Daoy (cell line): ENCODE measurements around the gene GABARAPL2. TPM values are rescaled to one million over a fixed set of nuclear protein-coding genes. Genes with fewer than 3 reads are reported as not detected.
"Not testable (repeated sequence)": the region's sequence is repeated elsewhere in the genome, so short reads cannot be mapped to it uniquely, and the experiment has no call there.

Experiments
- DNase-seq: peaks from one replicate; pipeline ENCODE4 v3.0.0-alpha.2; 2015; ENCODE audit warnings: low read depth
- total RNA-seq: library from RNA; depleted of rRNA; stranded (reverse); fragments of >200 nt; shearing (Covaris generic); gene quantifications from 2 replicates; pipeline ENCODE4 v1.2.3, GENCODE V29; 2014

GABARAPL2 gene
- total RNA-seq, 1 experiment from 2014 or later, result 26.6 TPM

DNA sequence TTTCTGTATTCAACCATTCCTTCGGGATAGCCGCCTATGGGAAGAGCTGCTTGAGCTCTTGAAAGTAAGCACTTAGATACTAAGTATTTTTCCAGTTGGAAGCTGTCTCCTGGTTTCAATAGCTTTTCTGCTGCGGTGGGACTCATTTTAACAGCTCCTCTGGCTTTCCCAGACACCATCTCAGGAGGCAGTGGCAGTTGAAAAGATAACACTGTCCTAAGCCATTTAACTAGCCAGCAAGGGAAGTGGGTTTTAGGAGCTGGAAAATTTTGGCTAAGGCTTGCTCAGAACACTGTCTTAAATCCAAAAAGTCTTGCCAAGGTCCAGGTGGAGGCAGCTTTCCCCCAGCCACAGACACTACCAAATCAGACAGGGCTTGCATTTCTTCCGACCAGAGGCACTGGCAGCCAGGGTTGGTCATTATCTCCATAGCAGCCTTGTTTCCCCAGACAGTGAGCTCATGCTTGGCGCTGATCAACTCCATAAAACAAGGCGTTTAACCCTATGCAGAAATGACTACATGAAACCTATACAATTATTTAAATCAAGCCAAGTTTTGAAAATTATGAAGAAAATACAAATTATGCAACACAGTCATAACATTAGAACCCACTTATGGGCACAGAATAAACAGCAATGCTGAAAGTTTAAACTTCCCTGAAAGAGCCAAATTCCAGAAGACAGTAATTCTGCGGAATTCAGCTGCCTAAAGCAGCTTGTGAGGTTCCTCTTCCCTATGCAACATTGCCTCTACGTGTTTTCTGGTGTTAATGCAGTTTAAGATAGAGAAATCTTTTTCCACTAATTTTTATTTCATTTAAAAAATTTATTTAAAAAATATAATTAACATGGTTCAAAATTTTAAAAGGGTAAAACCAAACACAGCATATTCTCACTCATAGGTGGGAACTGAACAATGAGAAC lies 25.0 kb downstream of the GABARAPL2 start:
- DNase-seq, result peak; percentile 73

DNA sequence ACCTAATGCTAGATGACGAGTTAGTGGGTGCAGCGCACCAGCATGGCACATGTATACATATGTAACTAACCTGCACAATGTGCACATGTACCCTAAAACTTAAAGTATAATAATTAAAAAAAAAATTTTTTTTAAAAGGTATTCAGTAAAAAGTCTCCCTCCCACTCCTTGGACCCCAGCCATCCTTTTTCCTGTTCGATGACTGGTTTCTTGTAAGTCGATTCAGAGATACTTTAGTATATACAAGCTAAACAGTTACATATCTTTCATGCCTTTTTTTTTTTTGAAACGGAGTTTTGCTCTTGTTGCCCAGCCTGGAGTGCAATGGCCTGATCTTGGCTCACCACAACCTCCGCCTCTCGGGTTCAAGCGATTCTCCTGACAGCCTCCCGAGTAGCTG lies 25.7 kb downstream of the GABARAPL2 start:
- DNase-seq, result not testable (repeated sequence)

DNA sequence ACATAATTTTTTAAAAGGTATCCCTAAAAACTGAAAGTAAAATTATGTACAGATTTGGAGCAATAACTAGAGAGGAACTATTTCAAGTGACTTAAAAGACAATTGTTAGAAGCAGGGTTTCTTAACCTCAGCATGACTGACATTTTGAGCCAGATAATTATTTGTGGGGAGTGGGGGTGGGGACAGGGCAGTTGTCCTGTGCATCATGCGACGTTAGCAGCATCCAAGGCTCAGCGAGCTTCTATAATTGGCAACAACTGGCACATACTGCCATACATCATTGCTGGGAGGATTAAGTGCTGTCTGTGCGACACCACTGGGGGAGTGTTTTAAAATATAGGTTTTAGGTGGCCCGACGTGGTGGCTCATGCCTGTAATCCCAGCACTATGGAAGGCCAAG lies 27.1 kb downstream of the GABARAPL2 start:
- no peak for DNase-seq

DNA sequence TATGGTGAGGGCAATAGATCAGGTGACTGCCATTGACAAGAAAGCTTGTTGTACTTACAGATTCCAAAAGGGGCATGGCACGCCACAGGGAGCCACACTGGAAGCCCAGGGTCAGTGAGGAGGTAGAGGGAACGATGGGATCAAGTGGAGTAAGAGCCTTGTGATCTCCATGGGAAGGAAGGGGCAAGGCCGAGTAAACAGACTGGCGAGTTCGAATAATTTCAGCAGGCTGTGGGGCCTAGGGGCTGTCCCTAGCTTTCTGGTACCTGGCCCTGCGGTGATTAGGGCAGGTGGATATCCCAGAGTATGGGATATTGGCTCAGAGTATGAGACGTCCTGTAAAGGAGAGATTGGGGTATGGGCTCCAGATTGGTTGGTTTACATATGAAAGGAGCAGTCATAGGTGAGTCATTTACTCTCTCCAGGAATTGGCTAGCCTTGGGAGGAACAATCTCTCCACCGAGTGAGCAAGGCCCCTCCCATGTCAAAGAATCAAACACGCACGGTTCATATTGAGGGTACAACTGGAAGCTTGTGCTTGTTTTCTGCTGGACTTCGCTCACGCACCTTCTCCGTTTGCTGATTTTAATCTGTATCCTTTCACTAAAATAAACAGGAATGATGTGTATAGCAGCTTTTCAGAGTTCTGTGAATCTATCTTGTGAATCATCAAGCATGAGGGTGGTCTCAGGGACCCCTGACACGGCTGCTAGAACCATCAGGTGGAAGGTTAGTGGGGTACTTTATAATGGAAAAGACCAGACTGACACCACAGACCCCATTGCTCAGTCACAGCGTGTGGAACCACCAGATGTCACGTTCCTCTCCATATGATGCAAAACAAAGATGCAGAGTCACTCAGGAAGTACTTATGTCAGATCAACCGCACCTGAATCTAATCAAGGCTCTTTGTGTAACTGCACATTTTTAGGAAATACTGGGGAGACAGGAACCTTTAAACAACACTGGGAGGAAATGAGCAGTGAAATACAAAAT lies 27.9 kb downstream of the GABARAPL2 start:
- DNase-seq, result peak; percentile 76

DNA sequence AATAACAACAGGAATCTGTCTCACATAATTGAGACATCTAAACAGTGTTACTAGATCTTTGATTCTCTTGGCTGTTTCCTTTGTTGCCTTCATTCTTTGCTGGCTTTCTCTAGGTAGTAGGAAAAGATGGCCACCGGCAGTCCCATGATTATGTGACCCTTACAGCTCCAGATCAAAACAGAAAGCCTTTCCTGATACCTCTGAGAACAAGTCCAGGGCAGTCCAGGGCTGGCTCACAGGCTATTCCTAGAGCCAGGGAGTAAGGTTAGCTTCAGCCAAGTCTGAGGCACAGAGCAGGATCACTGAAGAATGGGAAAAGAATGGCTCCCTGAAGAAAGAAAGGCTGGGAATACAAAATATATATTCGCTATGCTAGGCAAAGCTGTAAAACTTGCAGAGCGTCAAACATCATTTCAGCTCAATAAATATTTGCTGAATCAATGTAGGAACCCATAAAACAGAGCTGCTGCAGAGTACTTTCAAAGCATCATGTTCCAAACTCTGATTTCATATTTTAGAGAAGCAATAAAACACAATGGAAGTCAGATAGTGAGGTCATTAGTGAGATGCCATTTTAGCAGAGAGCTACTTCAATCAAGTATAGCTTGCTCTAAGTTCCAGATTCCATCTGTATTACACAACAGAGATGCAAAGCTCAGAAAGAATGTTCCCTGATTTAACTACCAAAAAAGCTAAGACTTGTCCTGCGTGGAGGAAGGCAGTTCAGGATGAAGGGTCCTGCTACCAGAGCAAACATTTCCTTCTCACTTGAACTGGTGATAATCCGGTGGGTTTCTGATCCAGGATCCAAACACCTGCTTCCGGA lies 33.5 kb downstream of the GABARAPL2 start:
- DNase-seq, result no peak

DNA sequence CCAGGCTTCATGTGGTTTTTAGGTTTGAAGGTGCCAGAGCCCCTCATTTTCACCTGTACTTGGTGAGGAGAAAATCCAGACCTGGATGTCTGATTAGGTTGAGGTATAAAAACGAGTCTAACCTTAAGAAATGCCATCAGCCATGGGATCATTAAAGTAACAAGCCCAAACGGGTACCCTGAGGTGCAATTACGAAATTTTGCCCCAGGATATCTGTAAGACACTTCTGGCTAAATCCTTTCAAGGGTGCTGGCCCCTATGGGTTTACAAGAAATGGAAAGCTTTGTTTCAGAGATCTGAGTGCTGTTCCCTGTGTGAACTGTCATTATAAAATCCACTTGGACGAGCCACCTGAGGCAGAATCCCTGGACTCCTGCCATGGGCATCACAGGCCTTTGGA lies 37.1 kb downstream of the GABARAPL2 start:
- no peak for DNase-seq

DNA sequence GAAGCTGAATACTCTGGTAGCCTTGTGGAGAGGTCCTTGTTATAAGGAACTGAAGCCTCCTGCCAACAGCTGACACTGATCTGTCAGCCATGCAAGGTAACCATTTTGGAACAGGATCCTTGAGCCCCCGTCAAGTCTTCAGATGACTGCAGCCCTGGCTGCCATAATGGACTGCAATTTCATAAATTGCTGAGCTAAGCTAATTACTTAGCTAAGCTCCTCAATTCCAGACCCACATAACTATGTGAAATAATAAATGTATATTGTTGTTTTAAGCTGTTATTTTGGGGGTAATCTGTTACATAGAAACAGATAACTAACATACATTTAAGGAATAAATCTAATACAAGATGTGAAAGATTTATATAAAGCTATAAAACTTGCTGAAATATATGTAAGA lies 40.3 kb downstream of the GABARAPL2 start:
- no peak for DNase-seq

DNA sequence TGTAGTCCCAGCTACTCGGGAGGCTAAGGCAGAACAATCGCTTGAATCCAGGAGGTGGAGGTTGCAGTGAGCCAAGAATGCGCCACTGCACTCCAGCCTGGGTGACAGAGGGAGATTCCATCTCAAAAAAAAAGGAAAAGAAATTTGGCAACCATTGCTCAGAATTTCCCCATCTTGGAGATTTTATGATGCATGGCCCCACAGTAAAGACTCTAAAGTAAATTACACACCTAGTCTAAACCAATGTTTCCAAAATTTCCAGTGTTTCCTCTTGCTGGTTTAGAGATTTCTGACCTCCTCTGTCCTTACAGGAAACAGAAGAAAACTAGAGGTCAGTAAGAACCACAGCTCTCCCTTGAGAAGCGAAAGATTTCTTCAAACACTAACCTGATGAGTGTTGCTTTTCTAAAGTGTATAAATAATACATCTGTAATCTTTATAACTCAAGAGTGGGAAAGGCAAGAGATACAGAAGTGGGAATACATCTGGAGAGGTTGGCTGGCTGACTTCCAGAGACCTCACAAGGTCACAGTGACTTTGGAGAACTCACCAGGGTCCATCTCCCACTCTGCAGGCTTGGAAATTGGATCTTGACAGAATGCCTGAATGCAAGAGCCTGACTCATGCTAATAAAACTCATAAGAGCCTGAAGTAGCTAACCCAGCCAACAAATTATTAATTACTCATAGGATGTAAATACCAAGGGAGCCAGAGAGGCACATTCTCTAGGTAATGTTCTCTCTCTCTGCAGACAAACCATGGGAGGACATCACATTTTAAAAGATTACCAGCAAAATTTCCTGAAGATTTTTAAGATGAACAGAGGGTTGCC lies 48.1 kb downstream of the GABARAPL2 start:
- DNase-seq, result no peak

DNA sequence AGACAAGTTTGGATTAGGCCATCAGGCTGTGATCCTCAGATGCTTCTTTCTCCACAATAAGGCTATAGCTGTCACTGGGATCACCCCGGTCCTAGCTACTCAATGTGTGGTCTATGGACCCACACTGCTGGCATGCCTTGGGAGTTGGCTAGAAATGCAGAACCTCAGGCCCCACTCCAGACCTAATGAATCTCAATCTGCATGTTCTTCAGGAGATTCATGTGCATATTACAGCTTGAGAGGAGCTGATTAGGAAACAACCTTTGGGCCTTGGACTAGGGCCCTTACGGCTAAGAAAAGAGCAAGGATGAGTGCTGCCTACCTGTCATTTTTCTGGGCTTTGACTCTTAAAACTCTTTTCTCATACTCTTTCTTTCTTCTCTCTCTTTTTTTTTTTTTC lies 49.4 kb downstream of the GABARAPL2 start:
- DNase-seq, result no peak

DNA sequence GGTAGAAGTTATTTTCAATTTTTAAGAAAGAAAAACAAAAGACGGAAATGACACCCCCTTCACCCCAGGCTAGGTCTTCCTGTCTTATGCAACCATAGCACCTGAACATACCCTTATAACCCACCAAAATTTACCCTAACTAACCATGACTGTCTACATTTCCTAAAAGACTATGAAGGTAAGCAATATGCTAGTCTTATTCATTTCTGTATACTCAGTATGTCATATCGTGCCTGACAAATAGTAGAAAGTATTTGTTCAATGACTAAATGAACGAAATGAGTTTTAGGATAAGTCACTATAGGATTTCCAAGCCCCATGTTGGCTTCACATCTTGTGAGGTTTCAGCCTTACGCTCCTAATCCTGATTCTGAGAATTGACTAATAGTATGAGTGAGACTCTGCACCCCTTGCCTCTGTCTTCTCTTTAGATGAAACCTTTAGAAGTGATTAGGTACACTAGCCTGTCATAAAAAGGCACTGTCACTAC lies 50.4 kb downstream of the GABARAPL2 start:
- DNase-seq, result no peak

DNA sequence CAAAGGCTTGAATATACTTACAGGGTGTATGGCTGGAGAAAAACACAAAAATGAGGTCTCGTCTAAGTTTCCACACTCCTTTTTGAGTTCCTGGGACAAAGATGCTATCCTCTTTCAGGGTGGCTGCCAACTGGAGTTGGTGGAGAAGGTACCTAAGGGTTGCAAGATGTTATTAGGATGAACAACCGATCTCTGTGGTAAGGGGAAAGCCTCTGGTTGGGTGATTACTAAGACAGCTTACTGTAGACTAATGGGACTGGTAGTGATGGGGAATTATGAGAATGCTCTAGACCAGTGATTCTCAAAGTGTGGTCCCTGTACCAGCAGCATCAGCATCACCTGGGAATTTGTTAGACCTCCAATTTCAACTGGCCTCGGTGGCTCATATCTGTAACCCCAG lies 50.9 kb downstream of the GABARAPL2 start:
- DNase-seq, result no peak

DNA sequence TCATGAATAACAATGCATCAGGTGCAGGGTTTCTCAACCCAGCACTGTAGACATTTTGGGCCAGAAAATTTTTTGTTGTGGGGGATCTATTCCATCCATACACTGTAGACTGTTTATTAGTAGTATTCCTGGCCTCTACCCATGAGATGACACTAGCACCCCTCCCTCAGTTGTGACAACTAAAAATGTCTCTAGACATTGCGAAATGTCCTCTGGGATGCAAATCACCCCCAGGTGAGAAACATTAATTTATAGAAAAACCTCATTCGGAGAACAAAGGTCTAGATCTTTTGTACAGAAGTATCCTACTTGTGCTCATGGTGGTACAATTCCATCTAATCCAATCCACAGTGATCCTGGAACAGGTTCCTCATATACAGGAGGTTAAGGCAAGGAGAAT lies 52.6 kb downstream of the GABARAPL2 start:
- DNase-seq, result no peak

DNA sequence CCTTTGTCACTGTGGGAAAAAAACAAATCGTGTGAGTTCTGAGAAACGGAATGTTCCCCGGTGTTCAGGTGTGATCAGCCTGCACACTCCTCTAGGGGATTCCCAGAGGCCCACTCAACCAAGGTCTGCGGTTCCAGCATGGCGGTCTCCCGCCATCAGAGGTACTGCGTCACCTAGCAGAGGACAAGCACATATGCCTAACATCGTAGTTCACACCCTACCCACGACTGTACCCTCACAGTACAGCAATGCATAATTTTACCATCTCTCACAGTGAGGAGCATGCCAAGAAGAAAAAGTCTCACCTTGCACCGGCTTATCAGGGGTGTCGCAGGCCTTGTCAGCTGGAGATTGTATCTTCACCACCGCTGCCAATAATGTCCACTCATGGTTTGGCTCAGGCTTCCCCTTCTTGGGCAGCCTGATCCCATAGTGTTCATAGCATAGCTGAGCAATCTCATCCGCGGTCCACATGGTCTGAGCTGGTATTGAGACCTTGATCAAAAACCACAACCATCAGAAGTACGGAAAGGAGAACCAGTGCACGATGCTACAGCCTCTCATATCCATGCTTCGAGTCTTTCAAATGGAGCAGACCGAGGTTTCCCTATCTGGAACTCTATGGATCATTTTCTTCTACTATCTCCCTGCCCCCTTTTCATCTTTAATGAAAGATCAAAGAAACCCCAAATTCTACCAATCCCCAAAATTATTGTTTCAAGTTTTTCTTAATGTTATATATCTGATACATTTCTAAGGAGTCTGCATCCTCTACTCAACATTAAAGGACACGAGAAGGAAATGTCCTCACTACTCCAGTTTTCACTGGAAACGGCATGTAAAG lies 54.4 kb downstream of the GABARAPL2 start:
- no peak for DNase-seq

DNA sequence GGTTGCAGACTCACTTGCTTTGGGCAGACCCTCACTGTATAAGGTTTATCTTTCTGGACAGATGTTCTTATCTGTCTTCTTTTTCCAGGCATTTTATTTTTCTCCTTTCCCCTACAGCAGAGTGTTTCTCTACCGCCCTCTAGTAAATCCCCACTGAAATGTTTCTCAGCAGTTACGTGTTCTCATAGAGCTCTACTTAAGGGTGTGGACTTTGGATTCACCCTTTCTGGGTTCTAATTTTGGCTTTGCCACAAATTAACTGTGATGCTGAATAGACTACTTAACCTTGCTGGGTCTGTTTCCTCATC lies 54.9 kb downstream of the GABARAPL2 start:
- DNase-seq, result peak; percentile 4

DNA sequence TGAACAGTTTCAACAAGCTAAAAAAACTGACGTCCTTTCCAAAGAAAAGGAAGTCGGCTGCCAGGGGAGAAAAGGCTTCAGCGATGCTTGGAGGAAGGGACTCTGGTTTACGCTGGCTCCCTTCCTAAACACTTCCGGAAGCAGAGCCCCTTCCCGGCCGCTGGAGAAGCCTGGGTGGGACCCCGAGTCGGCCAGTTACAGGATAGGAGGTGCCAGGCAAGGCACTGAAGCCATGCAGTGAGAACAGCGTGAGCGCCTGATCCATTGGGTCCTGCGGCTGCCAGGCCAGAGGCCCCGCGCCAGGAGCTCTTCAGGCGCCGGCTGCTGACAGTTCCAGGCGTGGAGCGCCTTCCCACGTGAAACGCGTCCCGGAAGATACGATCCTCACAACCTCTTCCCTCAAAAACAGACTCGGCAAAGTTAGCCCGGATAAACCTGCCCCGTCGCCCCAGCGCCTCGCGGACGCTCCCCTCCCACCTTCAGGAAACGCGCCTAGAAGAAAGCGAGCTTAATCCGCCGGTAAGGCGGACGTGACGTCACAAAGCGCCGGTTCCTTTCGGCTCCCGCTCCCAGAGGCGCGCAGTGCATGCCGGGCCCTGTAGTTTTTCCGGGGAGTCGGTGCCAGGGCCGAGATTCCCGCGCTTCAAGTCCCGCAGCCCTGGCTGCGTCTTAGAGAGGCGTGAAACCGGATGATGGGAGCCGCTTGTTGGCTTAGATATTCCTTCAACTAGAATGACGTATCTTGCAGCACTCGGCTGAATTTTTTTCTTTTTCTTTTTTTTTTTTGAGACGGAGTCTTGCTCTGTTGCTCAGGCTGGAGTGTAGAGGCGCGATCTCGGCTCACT lies 56.8 kb downstream of the GABARAPL2 start, which contains the start of gene ADAT1:
Gene ADAT1 (minus strand): TSS at position 521 of the 845 bp plus-strand sequence. CDS start 2,482 bp downstream, outside the sequence.
- DNase-seq, result peak; percentile 98

DNA sequence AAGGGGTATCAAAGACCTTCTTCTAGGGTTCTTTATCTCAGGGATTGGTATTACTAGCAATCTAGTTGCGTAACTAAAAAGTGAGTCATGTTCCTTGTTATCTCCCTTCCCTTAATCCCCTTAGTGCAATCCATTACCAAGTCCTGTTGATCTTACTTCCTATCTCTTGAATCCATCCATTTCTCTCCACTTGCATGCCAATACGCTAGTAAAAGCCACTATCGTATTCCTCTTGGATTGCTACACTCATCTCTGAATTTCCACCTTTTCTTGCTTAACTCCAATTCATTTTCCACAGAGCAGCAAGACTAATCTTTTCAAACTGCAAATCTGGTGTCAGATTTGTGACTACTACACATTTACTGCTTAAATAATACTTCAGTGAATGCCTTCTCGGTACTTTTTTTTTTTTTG lies 58.7 kb downstream of the GABARAPL2 start:
- peak; percentile 18 for DNase-seq

DNA sequence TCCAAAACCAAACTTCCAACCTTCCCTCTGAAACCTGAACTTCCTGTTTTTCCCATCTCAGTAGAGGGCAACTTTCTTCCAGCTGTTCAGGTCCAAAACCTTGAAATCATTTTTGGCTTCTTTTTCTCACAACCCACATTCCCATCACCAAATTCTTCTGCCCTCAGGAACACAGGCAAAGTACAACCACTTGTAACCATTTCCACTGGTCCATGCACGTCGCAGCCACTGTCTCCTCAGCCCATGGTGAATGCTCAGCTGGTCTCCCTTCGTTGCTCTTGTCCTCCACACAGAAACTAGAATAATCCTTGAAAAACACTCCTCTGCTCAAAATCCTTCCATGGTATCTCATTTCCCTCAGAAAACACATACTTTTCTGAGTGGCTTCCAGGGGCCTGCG lies 60.6 kb downstream of the GABARAPL2 start:
- DNase-seq, result no peak
